ENCODE measurements around the gene CYYR1.

CYYR1 gene

GRCh38 chr21:26444646-26445045 is 128.4 kb downstream of the CYYR1 start:
- no peak overlapping the region for H3K27ac ChIP-seq
- DNase-seq (ENCODE audit: low read depth, low spot score) = no peak

GRCh38 chr21:26443867-26444266 is 129.2 kb downstream of the CYYR1 start:
- no peak for DNase-seq (ENCODE audit: low read depth, low spot score)
- no peak overlapping the region for H3K27ac ChIP-seq

DNA sequence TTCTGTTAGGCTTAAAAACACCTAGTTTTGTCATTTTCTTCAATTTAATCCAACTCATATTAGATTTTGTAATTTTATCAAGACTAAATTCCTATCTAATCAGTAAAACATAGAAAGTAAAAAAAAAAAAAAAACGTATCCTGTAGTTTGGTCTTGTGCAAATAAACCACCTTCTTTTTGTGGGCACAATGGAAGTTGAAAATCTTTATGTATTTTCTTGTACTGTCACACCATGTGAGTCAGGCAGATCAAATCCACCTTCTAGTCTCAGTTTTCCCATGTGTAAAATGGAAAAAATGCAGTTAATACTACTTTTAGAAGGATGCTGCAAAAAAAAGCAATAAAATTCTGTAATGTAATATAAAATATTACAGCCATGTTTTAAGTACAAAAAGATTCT is 129.8 kb downstream of the CYYR1 start:
- DNase-seq (ENCODE audit: low read depth, low spot score) = no peak
- H3K27ac ChIP-seq = no peak overlapping the region

DNA sequence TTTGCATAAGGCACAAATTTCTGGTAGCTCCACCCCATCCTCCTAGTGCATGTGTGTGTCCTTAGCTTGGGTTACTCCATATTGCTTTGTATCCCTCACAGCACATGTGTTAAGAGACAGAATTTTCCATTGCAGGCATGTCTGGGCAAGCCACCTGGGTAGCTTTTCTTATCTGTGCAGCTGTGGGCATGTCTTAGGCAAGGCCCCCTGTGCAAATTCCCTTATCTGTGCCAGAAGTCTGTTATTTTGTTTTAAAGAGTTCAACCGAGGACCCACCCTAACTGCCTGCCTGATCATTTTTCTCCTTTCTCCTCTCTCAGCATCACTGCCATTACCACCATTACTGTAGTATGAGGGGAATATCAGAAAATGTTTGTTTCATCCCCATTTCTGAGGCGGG is 131.9 kb downstream of the CYYR1 start:
- H3K27ac ChIP-seq = no peak overlapping the region
- no peak for DNase-seq (ENCODE audit: low read depth, low spot score)

DNA sequence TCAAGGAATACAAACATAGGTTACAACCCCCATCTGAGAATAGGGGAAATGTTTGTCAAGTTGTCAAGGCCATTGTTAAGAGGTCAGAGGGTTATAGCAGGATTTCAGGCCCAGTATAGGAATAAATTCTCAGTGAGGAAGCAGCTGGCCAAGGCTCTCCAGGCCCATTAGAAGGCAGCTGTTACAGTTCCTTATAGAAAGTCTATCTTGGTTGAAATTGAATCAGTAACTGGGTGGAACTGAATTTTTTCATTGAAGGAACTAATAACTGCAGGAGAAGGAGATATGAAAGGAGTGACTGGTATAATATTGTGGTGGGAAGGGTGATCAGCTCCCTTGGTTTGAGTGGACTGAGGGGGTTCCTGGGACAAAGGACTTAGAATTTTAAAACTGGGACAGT is 134.1 kb downstream of the CYYR1 start:
- no peak for DNase-seq (ENCODE audit: low read depth, low spot score)
- H3K27ac ChIP-seq = no peak overlapping the region

GRCh38 chr21:26437326-26438009 is 135.6 kb downstream of the CYYR1 start:
- H3K27ac ChIP-seq = no peak overlapping the region
- DNase-seq (ENCODE audit: low read depth, low spot score) = no peak

- H3K27ac ChIP-seq = no peak overlapping the region
- no peak for DNase-seq (ENCODE audit: low read depth, low spot score)
Measured at GRCh38 chr21:26433386-26433785, 139.7 kb downstream of the CYYR1 start.

GRCh38 chr21:26432410-26432809 is 140.7 kb downstream of the CYYR1 start:
- H3K27ac ChIP-seq = no peak overlapping the region
- DNase-seq (ENCODE audit: low read depth, low spot score) = no peak

- DNase-seq (ENCODE audit: low read depth, low spot score) = no peak
- no peak overlapping the region for H3K27ac ChIP-seq
Measured at GRCh38 chr21:26425576-26425975, 147.5 kb downstream of the CYYR1 start.

DNA sequence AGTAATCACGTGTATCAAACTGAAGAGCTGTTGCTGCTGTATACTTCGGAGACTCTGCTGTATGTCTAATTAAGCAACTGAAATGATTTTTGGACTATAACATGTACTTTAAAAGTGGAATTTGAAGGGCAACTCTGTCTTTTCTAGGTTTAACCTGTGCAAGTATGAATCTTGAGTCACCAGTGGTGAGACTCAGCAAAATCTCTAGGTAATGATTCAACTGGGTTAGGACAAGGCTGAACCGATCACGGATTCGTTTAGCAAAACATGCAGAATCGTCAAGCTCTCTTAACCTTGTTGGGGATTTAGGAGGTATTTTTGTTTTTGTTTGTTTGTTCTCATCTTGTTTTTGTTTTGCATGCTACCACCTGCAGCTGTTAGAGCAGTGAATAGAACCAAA is 149.6 kb downstream of the CYYR1 start:
- DNase-seq (ENCODE audit: low read depth, low spot score) = no peak
- H3K27ac ChIP-seq = no peak overlapping the region

DNA sequence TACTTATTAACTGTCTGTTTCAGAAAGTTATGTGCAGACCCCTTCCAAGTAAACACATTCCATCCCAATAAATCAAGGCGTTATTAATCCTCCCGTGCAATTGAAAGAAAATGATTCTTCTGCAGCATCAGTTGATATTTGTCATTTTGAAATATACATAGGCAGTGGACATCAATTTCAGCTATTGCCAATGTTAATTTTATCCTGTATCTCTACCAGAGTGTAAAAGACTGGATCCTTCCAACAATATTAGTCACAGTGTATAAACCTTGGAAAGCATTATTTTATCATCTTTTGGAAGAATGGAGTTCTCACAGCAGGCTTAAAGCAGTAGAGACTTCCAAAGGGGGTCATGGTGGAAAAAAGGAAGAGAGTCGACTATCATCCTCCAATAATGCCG is 150.4 kb downstream of the CYYR1 start:
- no peak overlapping the region for H3K27ac ChIP-seq
- no peak for DNase-seq (ENCODE audit: low read depth, low spot score)

GRCh38 chr21:26422138-26422537 is 150.9 kb downstream of the CYYR1 start:
- no peak overlapping the region for H3K27ac ChIP-seq
- DNase-seq (ENCODE audit: low read depth, low spot score) = no peak

DNA sequence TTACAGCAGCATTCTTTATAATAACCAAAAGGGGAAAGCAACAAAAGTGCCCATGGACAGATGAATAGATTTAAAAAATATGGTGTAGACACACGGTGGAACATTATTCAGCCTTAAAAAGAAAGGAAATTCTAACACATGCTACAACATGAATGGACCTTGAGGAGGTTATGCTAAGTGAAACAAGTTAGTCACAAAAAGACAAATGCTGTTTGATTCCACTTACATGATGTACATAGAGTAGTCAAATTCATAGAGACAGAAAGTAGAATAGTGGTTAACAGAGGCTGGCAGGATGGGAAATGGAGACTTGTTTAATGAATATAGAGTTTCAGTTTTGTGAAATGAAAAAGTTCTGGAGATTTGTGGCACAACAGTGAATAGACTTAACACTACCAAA is 151.4 kb downstream of the CYYR1 start:
- DNase-seq (ENCODE audit: low read depth, low spot score) = no peak
- no peak overlapping the region for H3K27ac ChIP-seq

Measured in epithelial cell of prostate (primary cell).